Uterus (tissue), 4 donors: ENCODE data around the gene GPD2. TPM values are rescaled to one million over a fixed set of nuclear protein-coding genes. Genes with fewer than 3 reads are reported as not detected.

Experiments used
- DNase-seq, 2 donors: peaks; one replicate each; pipeline ENCODE4 v3.0.0-alpha.2; 2019 to 2020
- H3K27ac ChIP-seq, 2 donors: fragments of 200-600 bp; sonication (generic); 1 replicate in 1 of 2; 2 replicates in 1 of 2; pipeline ENCODE4 v1.5.1; 2016 to 2018
- H3K27me3 ChIP-seq, 2 donors: fragments of 200-600 bp; sonication (generic); one replicate each; pipeline ENCODE4 v1.5.1; 2018 to 2019; ENCODE audit warnings: control low read depth in 1 of 2
- H3K36me3 ChIP-seq, 2 donors: fragments of 200-600 bp; sonication (generic); one replicate each; pipeline ENCODE4 v1.5.1; 2019; ENCODE audit warnings: control low read depth in 1 of 2
- H3K4me1 ChIP-seq, 2 donors: fragments of 200-600 bp; sonication (generic); one replicate each; pipeline ENCODE4 v1.5.1; 2018 to 2019; ENCODE audit warnings: control low read depth in 1 of 2
- H3K4me3 ChIP-seq, 2 donors: fragments of 200-600 bp; sonication (generic); 1 replicate in 1 of 2; 2 replicates in 1 of 2; pipeline ENCODE4 v1.5.1; 2018 to 2019; ENCODE audit warnings: mild to moderate bottlenecking in 1 of 2
- H3K9me3 ChIP-seq, 2 donors: fragments of 200-600 bp; sonication (generic); one replicate each; pipeline ENCODE4 v1.5.1; 2019; ENCODE audit warnings: control low read depth in 1 of 2
- CTCF ChIP-seq, 4 experiments: fragments of 200-600 bp in 2 of 4; fragments of 450-650 bp in 2 of 4; sonication (generic) in 2 of 4; IDR thresholded peaks; one replicate each; pipeline ENCODE4 v1.5.1; 2016 to 2019; ENCODE audit warnings: antibody characterized with exemption in 4 of 4, mild to moderate bottlenecking in 2 of 4, moderate library complexity in 1 of 4
- POLR2A ChIP-seq, 2 donors: fragments of 450-650 bp; IDR thresholded peaks; one replicate each; pipeline ENCODE4 v1.6.1; 2016; ENCODE audit warnings: antibody characterized with exemption in 2 of 2, mild to moderate bottlenecking in 1 of 2, moderate library complexity in 1 of 2
- intact Hi-C: fragments of 100-400 bp; cut with DNase I; formaldehyde crosslinking; loops from one replicate; pipeline ENCODE4 v1.15.1; 2023; ENCODE audit warnings: low total_unique reads
- total RNA-seq, 4 donors: library from RNA; depleted of rRNA in 3 of 4; stranded (reverse); fragments of >200 nt in 3 of 4; gene quantifications; one replicate each; pipeline versions ENCODE4 v1.1.0 to v1.2.4, GENCODE V29; 2014 to 2023
- donor health status: DM: yes; HTN: yes; CAD: no.

Gene GPD2
- total RNA-seq, 4 donors from 2014 or later, result 2.0 to 41.6 (median 32.1) TPM

DNA sequence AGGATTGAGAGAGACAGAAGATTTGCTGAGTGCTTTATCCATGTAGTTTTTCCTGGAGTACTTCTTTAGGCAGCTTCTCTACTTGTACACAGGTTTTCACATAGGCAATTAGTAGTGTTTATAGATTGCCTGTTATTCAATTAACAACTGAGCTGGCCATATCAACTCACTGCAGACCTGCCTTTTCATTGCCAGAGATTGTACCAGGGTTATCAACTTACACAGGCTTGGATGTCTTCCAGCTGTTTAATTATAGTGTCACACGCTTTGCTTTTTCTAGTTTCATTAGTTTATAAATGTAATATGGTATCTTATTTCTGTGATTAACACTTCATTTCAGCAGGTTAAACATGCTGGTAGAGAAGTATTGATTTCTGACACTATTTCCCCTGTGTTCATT, 125.9 kb downstream of the GPD2 start:
- TF ChIP-seq CTCF (IDR thresholded peaks at IDR 0.05), result no peak
- TF ChIP-seq POLR2A (IDR thresholded peaks at IDR 0.05), result no peak
- Histone ChIP-seq H3K4me3 (no peak overlapping the region), H3K27me3 (no peaks in the 10 kb centered on the region), H3K36me3 (no peaks in the 10 kb centered on the region), H3K27ac (no peak overlapping the region), H3K4me1 (no peaks in the 10 kb centered on the region), H3K9me3 (no peaks in the 10 kb centered on the region)
- intact Hi-C loops, result no loop called here
- DNase-seq, result no peak

- no peaks in the 10 kb centered on the region for H3K9me3 ChIP-seq
- no peak overlapping the region for H3K27ac ChIP-seq
- intact Hi-C loops, result no loop called here
- H3K4me1 ChIP-seq, result no peaks in the 10 kb centered on the region
- no peaks in the 10 kb centered on the region for H3K27me3 ChIP-seq
- no peak overlapping the region for H3K4me3 ChIP-seq
- TF ChIP-seq CTCF (IDR thresholded peaks at IDR 0.05) (no peak), POLR2A (IDR thresholded peaks at IDR 0.05) (no peak)
- no peak for DNase-seq
- no peaks in the 10 kb centered on the region for H3K36me3 ChIP-seq
Observed at GRCh38 chr2:156563994-156564753, 128.0 kb downstream of the GPD2 start.

- no peak for DNase-seq
- H3K27me3 ChIP-seq, result no peaks in the 10 kb centered on the region
- H3K9me3 ChIP-seq, result no peaks in the 10 kb centered on the region
- no peaks in the 10 kb centered on the region for H3K36me3 ChIP-seq
- no peaks in the 10 kb centered on the region for H3K4me1 ChIP-seq
- TF ChIP-seq CTCF (IDR thresholded peaks at IDR 0.05) (no peak), POLR2A (IDR thresholded peaks at IDR 0.05) (no peak)
- H3K27ac ChIP-seq, result no peak overlapping the region
- intact Hi-C loops, result no loop called here
- no peak overlapping the region for H3K4me3 ChIP-seq
Observed at GRCh38 chr2:156565066-156565710, 129.0 kb downstream of the GPD2 start.

- no peak for TF ChIP-seq POLR2A (IDR thresholded peaks at IDR 0.05)
- no peak for TF ChIP-seq CTCF (IDR thresholded peaks at IDR 0.05)
- no peaks in the 10 kb centered on the region for H3K36me3 ChIP-seq
- H3K27me3 ChIP-seq, result no peaks in the 10 kb centered on the region
- intact Hi-C loops, result no loop called here
- no peak overlapping the region for H3K27ac ChIP-seq
- H3K4me3 ChIP-seq, result no peak overlapping the region
- DNase-seq, result no peak
- H3K9me3 ChIP-seq, result no peaks in the 10 kb centered on the region
- H3K4me1 ChIP-seq, result no peaks in the 10 kb centered on the region
Observed at GRCh38 chr2:156573710-156574109, 137.5 kb downstream of the GPD2 start.

GRCh38 chr2:156574112-156574511, 137.9 kb downstream of the GPD2 start:
- no peaks in the 10 kb centered on the region for H3K4me1 ChIP-seq
- no peak overlapping the region for H3K4me3 ChIP-seq
- no peak for TF ChIP-seq CTCF (IDR thresholded peaks at IDR 0.05)
- TF ChIP-seq POLR2A (IDR thresholded peaks at IDR 0.05), result no peak
- no peaks in the 10 kb centered on the region for H3K9me3 ChIP-seq
- no peak for DNase-seq
- H3K27ac ChIP-seq, result no peak overlapping the region
- no peaks in the 10 kb centered on the region for H3K27me3 ChIP-seq
- H3K36me3 ChIP-seq, result no peaks in the 10 kb centered on the region
- intact Hi-C loops, result no loop called here
